ENCODE measurements around the gene DGUOK.
"Not testable (repeated sequence)": the region's sequence is repeated elsewhere in the genome, so short reads cannot be mapped to it uniquely, and the experiment has no call there.

DGUOK gene

DNA sequence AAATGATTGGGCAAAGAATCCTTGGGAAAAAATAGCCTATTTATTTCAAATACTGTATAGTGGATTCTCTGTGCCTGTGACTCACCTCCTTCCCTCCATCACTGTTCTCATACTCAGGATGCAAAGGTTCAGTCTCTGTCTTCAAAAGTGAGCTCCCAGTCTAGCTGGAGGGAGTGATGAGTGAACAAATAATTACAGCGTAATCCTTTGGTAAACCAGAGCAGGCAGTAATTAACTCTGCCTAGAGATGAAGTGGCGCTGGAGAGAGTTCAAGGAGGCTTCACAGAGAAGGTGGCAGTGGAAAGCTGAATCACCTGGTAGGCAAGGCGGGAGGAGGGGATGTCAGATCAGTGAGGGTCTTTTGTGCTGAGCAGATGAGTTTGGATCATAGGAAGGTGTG, 6.5 kb downstream of the DGUOK start:
- POLR2A ChIA-PET: no interaction called here
- no peak for DNase-seq (ENCODE audit: extremely low spot score)
- CTCF ChIA-PET: no interaction called here
- TF ChIP-seq L3MBTL2 (conservative IDR thresholded peaks at IDR 0.05) (no peak), FOXA1 (IDR thresholded peaks at IDR 0.05) (no peak), TARDBP (IDR thresholded peaks at IDR 0.05) (no peak), BHLHE40 (IDR thresholded peaks at IDR 0.05; ENCODE audit: borderline replicate concordance) (no peak), ELF4 (IDR thresholded peaks at IDR 0.05) (no peak), SUZ12 (IDR thresholded peaks at IDR 0.05) (no peak)

DNA sequence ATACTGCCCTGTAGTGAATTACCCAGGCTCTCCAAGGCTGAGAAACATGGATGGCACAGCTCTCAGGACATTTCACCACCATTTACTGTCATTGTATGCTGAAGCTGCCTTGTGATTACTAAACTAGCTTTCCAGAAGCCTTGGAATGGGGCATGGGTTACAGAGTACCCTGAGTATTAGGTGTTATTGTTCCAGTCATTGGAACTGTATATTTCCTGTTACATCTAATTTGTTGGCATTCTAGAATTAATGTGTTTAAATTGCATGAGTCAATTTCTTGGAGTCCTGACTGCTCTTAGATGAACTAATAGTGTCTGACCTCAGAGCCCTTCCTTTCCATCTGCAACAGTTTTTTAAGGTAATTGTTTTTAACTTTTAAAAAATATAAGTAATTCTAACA, 9.0 kb downstream of the DGUOK start:
- ChIA-PET CTCF (no interaction called here), POLR2A (interaction anchor here (0.8 kb wide), 1 partner anchor 108 kb away, joined by 3 read pairs; no protein-coding TSS in a partner anchor)
- TF ChIP-seq ARNT (IDR thresholded peaks at IDR 0.05) (no peak), ZNF384 (IDR thresholded peaks at IDR 0.05) (no peak), FOXM1 (IDR thresholded peaks at IDR 0.05; ENCODE audit: borderline replicate concordance) (no peak), HDGF (IDR thresholded peaks at IDR 0.05; ENCODE audit: borderline replicate concordance) (no peak), CTBP1 (IDR thresholded peaks at IDR 0.05; ENCODE audit: borderline replicate concordance) (no peak), FOXK2 (IDR thresholded peaks at IDR 0.05) (no peak), NFRKB (IDR thresholded peaks at IDR 0.05) (no peak), LEF1 (IDR thresholded peaks at IDR 0.05; ENCODE audit: borderline replicate concordance) (no peak), SP1 (IDR thresholded peaks at IDR 0.05) (no peak), TARDBP (IDR thresholded peaks at IDR 0.05) (no peak), BHLHE40 (IDR thresholded peaks at IDR 0.05; ENCODE audit: borderline replicate concordance) (no peak), L3MBTL2 (conservative IDR thresholded peaks at IDR 0.05) (no peak), FOXA1 (IDR thresholded peaks at IDR 0.05) (no peak), ELF4 (IDR thresholded peaks at IDR 0.05) (no peak), SUZ12 (IDR thresholded peaks at IDR 0.05) (no peak)
- TF ChIP-seq, protein P1, sequence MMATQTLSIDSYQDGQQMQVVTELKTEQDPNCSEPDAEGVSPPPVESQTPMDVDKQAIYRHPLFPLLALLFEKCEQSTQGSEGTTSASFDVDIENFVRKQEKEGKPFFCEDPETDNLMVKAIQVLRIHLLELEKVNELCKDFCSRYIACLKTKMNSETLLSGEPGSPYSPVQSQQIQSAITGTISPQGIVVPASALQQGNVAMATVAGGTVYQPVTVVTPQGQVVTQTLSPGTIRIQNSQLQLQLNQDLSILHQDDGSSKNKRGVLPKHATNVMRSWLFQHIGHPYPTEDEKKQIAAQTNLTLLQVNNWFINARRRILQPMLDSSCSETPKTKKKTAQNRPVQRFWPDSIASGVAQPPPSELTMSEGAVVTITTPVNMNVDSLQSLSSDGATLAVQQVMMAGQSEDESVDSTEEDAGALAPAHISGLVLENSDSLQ (IDR thresholded peaks at IDR 0.05): no peak
- no peak for DNase-seq (ENCODE audit: extremely low spot score)

DNA sequence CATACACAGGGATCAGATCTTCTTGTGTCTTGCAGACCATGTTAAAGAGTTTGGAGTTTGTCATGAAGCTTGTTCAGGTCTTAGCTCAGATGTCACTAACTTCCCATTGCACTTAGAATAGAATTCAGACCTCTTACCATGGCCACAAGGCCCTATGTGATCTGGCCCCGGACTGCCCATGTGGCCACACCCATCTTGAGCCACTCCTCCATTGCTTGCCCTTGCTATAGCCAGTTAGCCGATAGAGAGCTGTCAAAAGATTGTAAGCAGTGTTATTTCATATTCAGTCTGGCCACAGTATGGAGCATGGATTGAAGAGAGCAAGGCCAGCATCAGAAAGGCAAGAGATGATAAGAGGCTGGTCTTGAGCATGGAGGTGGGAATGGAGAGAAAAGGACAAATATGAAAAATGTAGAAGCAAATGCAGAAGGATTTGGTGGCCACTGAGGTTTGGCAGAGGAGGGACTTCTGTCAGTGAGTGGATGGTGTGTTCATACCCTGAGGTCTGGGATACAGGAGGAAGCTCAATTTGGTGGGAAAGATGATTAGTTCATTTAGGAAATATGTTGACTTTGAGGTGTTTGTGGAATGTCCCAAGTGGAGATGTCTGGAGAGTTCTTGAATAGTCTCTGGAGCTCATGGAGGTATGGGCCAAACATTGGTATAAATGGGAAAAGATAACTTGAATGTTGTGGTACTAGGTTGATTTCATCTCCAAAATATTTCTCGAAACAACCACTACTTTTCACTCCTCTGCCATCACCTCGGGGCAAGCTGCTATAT, 10.6 kb downstream of the DGUOK start:
- CTCF ChIA-PET: no interaction called here
- TF ChIP-seq SUZ12 (IDR thresholded peaks at IDR 0.05): no peak
- no peak for TF ChIP-seq BHLHE40 (IDR thresholded peaks at IDR 0.05; ENCODE audit: borderline replicate concordance)
- no peak for TF ChIP-seq LEF1 (IDR thresholded peaks at IDR 0.05; ENCODE audit: borderline replicate concordance)
- no peak for TF ChIP-seq ARNT (IDR thresholded peaks at IDR 0.05)
- no peak for TF ChIP-seq SP1 (IDR thresholded peaks at IDR 0.05)
- no peak for TF ChIP-seq FOXK2 (IDR thresholded peaks at IDR 0.05)
- no peak for TF ChIP-seq ZNF384 (IDR thresholded peaks at IDR 0.05)
- no peak for TF ChIP-seq NFRKB (IDR thresholded peaks at IDR 0.05)
- TF ChIP-seq HDGF (IDR thresholded peaks at IDR 0.05; ENCODE audit: borderline replicate concordance): no peak
- TF ChIP-seq CTBP1 (IDR thresholded peaks at IDR 0.05; ENCODE audit: borderline replicate concordance): no peak
- POLR2A ChIA-PET: interaction anchor here (1.7 kb wide), 1 partner anchor 10 kb away, joined by 6 read pairs; no protein-coding TSS in a partner anchor
- no peak for DNase-seq (ENCODE audit: extremely low spot score)

DNA sequence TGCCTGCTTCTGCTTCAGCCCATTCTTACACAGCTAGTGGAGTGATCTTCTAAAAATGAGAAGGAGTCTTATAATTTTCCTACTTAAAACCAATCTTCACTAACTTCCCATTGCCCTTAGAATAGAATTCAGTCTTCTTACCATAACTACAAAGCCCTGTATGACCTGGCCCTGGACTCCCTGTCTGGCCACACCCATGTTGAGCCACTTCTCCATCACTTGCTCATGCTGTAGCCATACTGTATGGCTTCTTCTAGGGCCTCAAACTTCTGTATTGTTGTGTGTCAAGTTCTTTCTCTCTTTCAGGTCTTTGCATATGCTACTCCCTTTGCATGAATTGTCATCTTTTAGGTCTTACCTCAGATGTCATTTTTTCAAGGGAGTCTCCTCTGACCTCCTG, 11.2 kb downstream of the DGUOK start:
- no peak for TF ChIP-seq CTBP1 (IDR thresholded peaks at IDR 0.05; ENCODE audit: borderline replicate concordance)
- TF ChIP-seq ARNT (IDR thresholded peaks at IDR 0.05): no peak
- TF ChIP-seq, protein P1 (IDR thresholded peaks at IDR 0.05): no peak
- TF ChIP-seq HDGF (IDR thresholded peaks at IDR 0.05; ENCODE audit: borderline replicate concordance): no peak
- TF ChIP-seq FOXM1 (IDR thresholded peaks at IDR 0.05; ENCODE audit: borderline replicate concordance): no peak
- no peak for TF ChIP-seq FOXA1 (IDR thresholded peaks at IDR 0.05)
- TF ChIP-seq LEF1 (IDR thresholded peaks at IDR 0.05; ENCODE audit: borderline replicate concordance): no peak
- TF ChIP-seq SUZ12 (IDR thresholded peaks at IDR 0.05): no peak
- TF ChIP-seq NFRKB (IDR thresholded peaks at IDR 0.05): no peak
- TF ChIP-seq BHLHE40 (IDR thresholded peaks at IDR 0.05; ENCODE audit: borderline replicate concordance): no peak
- ChIA-PET POLR2A (interaction anchor here (1.7 kb wide), 1 partner anchor 11 kb away, joined by 6 read pairs; no protein-coding TSS in a partner anchor), CTCF (no interaction called here)
- no peak for DNase-seq (ENCODE audit: extremely low spot score)

DNA sequence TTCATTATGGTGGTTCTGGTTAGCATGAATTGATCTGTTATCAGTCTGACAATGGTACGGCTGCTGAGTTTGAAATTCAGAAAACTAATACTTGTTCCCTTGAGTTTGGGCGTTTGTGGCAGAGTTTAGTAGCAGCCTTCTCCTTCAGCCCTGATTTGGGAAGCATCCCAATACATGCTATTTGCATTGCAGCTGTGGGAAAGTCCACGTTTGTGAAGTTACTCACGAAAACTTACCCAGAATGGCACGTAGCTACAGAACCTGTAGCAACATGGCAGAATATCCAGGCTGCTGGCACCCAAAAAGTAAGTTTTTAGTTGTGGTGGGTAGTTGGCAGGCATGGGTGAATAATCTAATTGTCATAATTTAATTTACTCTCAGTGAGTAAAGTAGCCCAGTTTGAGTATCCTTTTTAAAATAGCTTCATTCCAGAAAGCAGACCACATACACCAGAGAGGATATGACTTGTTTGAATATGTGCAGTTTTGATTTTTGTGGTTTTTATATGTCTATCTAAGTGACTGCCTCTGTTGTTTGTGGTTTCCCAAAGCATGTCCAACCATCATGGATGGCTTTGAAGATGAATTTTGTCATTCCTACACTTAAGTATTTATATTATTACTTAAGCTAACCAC, 12.2 kb downstream of the DGUOK start:
- TF ChIP-seq BHLHE40 (IDR thresholded peaks at IDR 0.05; ENCODE audit: borderline replicate concordance) (no peak), FOXM1 (IDR thresholded peaks at IDR 0.05; ENCODE audit: borderline replicate concordance) (no peak), TARDBP (IDR thresholded peaks at IDR 0.05) (no peak), ARNT (IDR thresholded peaks at IDR 0.05) (no peak)
- POLR2A ChIA-PET: interaction anchor here (0.8 kb wide), 1 partner anchor 12 kb away, joined by 3 read pairs; no protein-coding TSS in a partner anchor
- no peak for DNase-seq (ENCODE audit: extremely low spot score)
- CTCF ChIA-PET: no interaction called here

GRCh38 chr2:73939419-73939818, 12.7 kb downstream of the DGUOK start:
- TF ChIP-seq FOXA1 (IDR thresholded peaks at IDR 0.05) (no peak), CTBP1 (IDR thresholded peaks at IDR 0.05; ENCODE audit: borderline replicate concordance) (no peak), SUZ12 (IDR thresholded peaks at IDR 0.05) (no peak), ZNF384 (IDR thresholded peaks at IDR 0.05) (no peak), FOXM1 (IDR thresholded peaks at IDR 0.05; ENCODE audit: borderline replicate concordance) (no peak), TARDBP (IDR thresholded peaks at IDR 0.05) (no peak), HDGF (IDR thresholded peaks at IDR 0.05; ENCODE audit: borderline replicate concordance) (no peak), L3MBTL2 (conservative IDR thresholded peaks at IDR 0.05) (no peak), BHLHE40 (IDR thresholded peaks at IDR 0.05; ENCODE audit: borderline replicate concordance) (no peak), FOXK2 (IDR thresholded peaks at IDR 0.05) (no peak), LEF1 (IDR thresholded peaks at IDR 0.05; ENCODE audit: borderline replicate concordance) (no peak), ELF4 (IDR thresholded peaks at IDR 0.05) (no peak), SP1 (IDR thresholded peaks at IDR 0.05) (no peak), NFRKB (IDR thresholded peaks at IDR 0.05) (no peak), ARNT (IDR thresholded peaks at IDR 0.05) (no peak)
- TF ChIP-seq, protein P1 (IDR thresholded peaks at IDR 0.05): no peak
- CTCF ChIA-PET: no interaction called here

GRCh38 chr2:73940066-73940465, 13.4 kb downstream of the DGUOK start:
- POLR2A ChIA-PET; DNase-seq (ENCODE audit: extremely low spot score); CTCF ChIA-PET: not testable (repeated sequence)

More at GRCh38 chr2:73939419-73939818, 12.7 kb downstream of the DGUOK start:
- DNase-seq (ENCODE audit: extremely low spot score): no peak
- POLR2A ChIA-PET: interaction anchor here (0.8 kb wide), 1 partner anchor 12 kb away, joined by 3 read pairs; no protein-coding TSS in a partner anchor
